Measurements from ENCODE around the gene PLA2G6.

PLA2G6 gene

GRCh38 chr22:38109371-38110001 lies 72.1 kb downstream of the PLA2G6 start:
- no peak overlapping the region for H3K4me2 ChIP-seq
- H3K9ac ChIP-seq, result no peak overlapping the region
- TF ChIP-seq CTCF (conservative IDR thresholded peaks at IDR 0.05; ENCODE audit: low read depth, low read length), result no peak
- no peaks in the 10 kb centered on the region for H4K20me1 ChIP-seq (ENCODE audit: insufficient read depth)
- no peak overlapping the region for H2AFZ ChIP-seq (ENCODE audit: low read depth)
- no peaks in the 10 kb centered on the region for H3K36me3 ChIP-seq (ENCODE audit: insufficient read depth)
- H3K79me2 ChIP-seq (ENCODE audit: insufficient read depth, low read depth), result no peaks in the 10 kb centered on the region
- H3K4me3 ChIP-seq (IDR thresholded peaks at IDR 0.05; ENCODE audit: insufficient read depth, low read depth, low read length), result no peak overlapping the region
- no peaks in the 10 kb centered on the region for H3K27me3 ChIP-seq (ENCODE audit: insufficient read depth, low read depth)
- H3K27ac ChIP-seq, result no peak overlapping the region
- H3K4me1 ChIP-seq (ENCODE audit: low read depth, poor library complexity, severe bottlenecking), result peaks cover 24% of the 10 kb centered on the region

- Histone ChIP-seq H3K27me3 (ENCODE audit: insufficient read depth, low read depth) (no peaks in the 10 kb centered on the region), H2AFZ (ENCODE audit: low read depth) (no peak overlapping the region), H3K4me3 (IDR thresholded peaks at IDR 0.05; ENCODE audit: insufficient read depth, low read depth, low read length) (no peak overlapping the region), H3K4me2 (no peak overlapping the region), H3K79me2 (ENCODE audit: insufficient read depth, low read depth) (no peaks in the 10 kb centered on the region), H3K9ac (no peak overlapping the region), H3K4me1 (ENCODE audit: low read depth, poor library complexity, severe bottlenecking) (peaks cover 28% of the 10 kb centered on the region), H4K20me1 (ENCODE audit: insufficient read depth) (no peaks in the 10 kb centered on the region), H3K36me3 (ENCODE audit: insufficient read depth) (no peaks in the 10 kb centered on the region), H3K27ac (no peak overlapping the region)
- TF ChIP-seq CTCF (conservative IDR thresholded peaks at IDR 0.05; ENCODE audit: low read depth, low read length), result no peak
Measured at GRCh38 chr22:38108561-38109319, 72.9 kb downstream of the PLA2G6 start.

GRCh38 chr22:38107692-38108515 lies 73.7 kb downstream of the PLA2G6 start:
- no peak overlapping the region for H2AFZ ChIP-seq (ENCODE audit: low read depth)
- H3K4me2 ChIP-seq, result no peak overlapping the region
- H3K9ac ChIP-seq, result no peak overlapping the region
- no peak overlapping the region for H3K27ac ChIP-seq
- H3K79me2 ChIP-seq (ENCODE audit: insufficient read depth, low read depth), result no peaks in the 10 kb centered on the region
- H3K27me3 ChIP-seq (ENCODE audit: insufficient read depth, low read depth), result no peaks in the 10 kb centered on the region
- no peak overlapping the region for H3K4me3 ChIP-seq (IDR thresholded peaks at IDR 0.05; ENCODE audit: insufficient read depth, low read depth, low read length)
- H3K36me3 ChIP-seq (ENCODE audit: insufficient read depth), result no peaks in the 10 kb centered on the region
- peaks cover 28% of the 10 kb centered on the region for H3K4me1 ChIP-seq (ENCODE audit: low read depth, poor library complexity, severe bottlenecking)
- TF ChIP-seq CTCF (conservative IDR thresholded peaks at IDR 0.05; ENCODE audit: low read depth, low read length), result no peak
- H4K20me1 ChIP-seq (ENCODE audit: insufficient read depth), result no peaks in the 10 kb centered on the region

- H2AFZ ChIP-seq (ENCODE audit: low read depth), result no peak overlapping the region
- peaks cover 28% of the 10 kb centered on the region for H3K4me1 ChIP-seq (ENCODE audit: low read depth, poor library complexity, severe bottlenecking)
- H3K9ac ChIP-seq, result no peak overlapping the region
- H3K36me3 ChIP-seq (ENCODE audit: insufficient read depth), result no peaks in the 10 kb centered on the region
- H3K4me2 ChIP-seq, result no peak overlapping the region
- no peak for TF ChIP-seq CTCF (conservative IDR thresholded peaks at IDR 0.05; ENCODE audit: low read depth, low read length)
- H3K79me2 ChIP-seq (ENCODE audit: insufficient read depth, low read depth), result no peaks in the 10 kb centered on the region
- no peak overlapping the region for H3K27ac ChIP-seq
- H3K4me3 ChIP-seq (IDR thresholded peaks at IDR 0.05; ENCODE audit: insufficient read depth, low read depth, low read length), result no peak overlapping the region
- no peaks in the 10 kb centered on the region for H3K27me3 ChIP-seq (ENCODE audit: insufficient read depth, low read depth)
- H4K20me1 ChIP-seq (ENCODE audit: insufficient read depth), result no peaks in the 10 kb centered on the region
Measured at GRCh38 chr22:38106814-38107578, 74.6 kb downstream of the PLA2G6 start.
